ENCODE results near the gene MS4A10.

DNA sequence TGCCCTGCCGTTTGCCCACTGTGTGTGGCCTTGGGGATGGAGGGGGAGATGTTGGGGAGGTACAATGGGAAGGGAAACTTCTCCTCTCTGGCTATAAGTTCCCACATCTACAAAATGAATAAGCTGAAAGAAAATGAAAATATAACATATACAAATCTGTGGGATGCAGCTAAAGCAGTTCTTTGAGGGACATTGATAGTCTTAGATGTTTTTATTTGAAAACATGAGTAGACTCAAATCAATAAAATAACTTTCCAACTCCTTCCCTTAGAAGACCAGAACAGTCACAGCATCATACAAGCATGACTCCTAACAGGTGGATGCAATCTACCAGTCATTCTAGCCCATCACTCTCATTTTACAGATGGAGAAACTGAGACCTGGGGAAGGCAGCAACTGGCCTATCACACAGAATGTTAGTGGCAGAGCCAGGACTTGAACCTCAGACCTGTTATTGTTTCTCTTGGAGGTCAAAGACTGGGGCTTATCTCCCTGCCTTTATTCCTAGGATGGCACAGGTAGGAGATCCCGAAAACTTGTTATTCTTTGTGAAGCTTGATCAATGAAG lies 31.5 kb downstream of the MS4A10 start:
- no peak for TF ChIP-seq TCF12 (IDR thresholded peaks at IDR 0.05; ENCODE audit: low read depth)
- TF ChIP-seq EP300 (IDR thresholded peaks at IDR 0.05; ENCODE audit: borderline replicate concordance) = no peak
- no peak for TF ChIP-seq NFIC (IDR thresholded peaks at IDR 0.05)
- no peak for TF ChIP-seq TEAD4 (IDR thresholded peaks at IDR 0.05)
